Measurements from ENCODE around the gene LEKR1.

Gene LEKR1

DNA sequence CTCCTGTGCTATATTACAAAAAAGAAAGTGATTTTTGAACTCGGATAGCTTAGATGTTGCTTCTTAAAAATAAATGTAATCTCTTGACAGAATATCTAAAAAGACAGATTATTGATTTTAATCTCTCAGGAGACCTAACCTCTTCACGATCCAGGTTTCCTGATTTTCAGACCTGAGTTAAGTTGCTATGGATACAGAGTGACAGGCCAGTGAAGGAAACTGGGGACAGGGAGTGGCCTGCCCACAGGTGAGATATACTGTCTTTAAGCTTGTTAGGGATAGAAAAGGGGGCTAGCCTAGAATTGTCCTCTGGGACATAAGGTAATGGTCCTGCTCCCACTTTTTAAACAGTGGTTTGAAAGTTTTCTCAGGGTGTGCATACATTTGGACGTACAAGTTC lies 260.6 kb downstream of the LEKR1 start:
- DNase-seq, result no peak

DNA sequence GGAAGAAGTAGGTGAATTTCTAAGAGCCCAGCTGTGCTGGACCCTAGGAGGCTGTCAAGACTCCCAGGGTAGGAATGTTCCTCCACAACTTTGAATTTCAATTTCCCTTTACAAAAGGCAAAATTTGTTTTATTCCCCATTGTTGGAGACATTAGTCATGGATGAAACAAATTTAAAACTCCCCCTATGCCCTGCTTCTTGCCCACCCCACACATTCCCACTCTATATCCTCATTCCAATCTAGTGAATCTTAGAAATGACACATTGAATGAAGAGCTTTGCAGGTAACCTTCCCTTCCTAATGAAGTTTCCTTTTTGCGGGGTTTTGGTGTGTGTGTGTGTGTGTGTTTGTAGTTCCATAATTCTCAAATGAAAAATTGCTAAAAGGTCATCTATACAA lies 261.2 kb downstream of the LEKR1 start:
- DNase-seq, result no peak

- DNase-seq, result no peak
Observed at GRCh38 chr3:157087780-157088600, 261.8 kb downstream of the LEKR1 start.

GRCh38 chr3:157088601-157089454 lies 262.7 kb downstream of the LEKR1 start:
- peak; percentile 96 for DNase-seq

DNA sequence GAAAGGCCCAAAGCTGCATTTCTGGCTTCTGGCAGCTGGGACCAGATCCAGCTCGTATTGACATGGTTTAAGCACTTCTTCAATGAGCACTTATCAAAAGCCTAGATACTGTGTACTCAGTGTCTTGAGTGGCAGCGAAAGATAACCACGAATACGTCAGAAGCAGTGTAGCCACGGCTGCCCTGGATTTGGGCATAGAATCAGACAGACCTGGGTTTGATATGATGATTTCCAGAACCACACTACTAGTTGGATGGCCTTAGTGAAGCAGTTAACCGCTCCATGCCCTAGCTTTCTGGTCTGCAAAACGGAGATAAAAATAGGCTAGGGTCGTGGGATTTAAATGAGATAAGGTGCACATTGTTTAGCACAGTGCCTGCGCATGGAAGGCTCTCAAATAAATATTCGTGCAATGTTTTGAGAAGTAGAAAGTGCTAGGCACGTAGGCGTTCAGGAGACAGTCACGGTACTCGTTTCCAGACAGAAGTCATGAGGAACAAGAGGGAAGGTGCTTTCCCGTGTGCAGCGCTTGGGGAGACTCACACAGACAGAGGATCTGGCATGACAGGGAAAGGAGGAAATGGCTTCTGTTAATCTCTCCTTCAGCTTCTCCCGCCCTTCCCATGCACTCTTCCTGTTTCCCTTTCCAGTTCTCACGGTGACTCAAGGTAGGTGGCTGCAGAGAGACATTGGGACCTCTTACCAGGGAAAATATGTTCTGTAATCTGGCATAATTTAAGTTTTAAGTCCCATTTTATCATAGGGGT lies 263.5 kb downstream of the LEKR1 start:
- DNase-seq, result peak; percentile 51

- no peak for DNase-seq
Observed at GRCh38 chr3:157091083-157091833, 265.1 kb downstream of the LEKR1 start.

DNA sequence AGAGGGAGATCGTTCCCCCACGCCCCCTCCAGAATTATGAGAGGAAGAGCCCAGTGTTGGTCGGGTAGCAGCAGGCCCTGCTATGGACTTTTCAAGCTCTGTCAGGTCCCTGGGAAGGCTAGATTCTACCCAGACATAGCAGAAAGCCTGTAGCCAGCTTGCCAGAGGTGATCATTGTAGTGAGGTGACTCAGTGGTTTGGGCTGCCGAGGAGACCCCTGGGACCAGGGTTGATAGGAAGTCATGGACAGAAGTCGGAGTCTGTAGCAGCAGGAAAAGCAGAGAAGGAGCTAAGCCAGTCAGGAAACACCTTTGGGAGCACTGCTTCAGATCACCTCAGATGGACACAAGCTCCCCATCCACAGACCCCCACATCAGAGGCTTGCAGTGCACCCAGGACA lies 266.1 kb downstream of the LEKR1 start:
- no peak for DNase-seq

GRCh38 chr3:157093096-157093495 lies 266.9 kb downstream of the LEKR1 start:
- DNase-seq, result no peak

- no peak for DNase-seq
Observed at GRCh38 chr3:157094301-157094700, 268.1 kb downstream of the LEKR1 start.

GRCh38 chr3:157094751-157095480 lies 268.8 kb downstream of the LEKR1 start:
- no peak for DNase-seq
